MG63 (cell line): ENCODE data around the gene STIM1. TPM values are rescaled to one million over a fixed set of nuclear protein-coding genes. Genes with fewer than 3 reads are reported as not detected.

Source experiments
- DNase-seq: peaks from one replicate; pipeline ENCODE4 v3.0.0-alpha.2; 2020
- H3K27me3 ChIP-seq: fragments of 250-450 bp; sonication (Bioruptor Pico); 2 replicates; pipeline ENCODE4 v1.5.1; 2020; ENCODE audit warnings: mild to moderate bottlenecking, moderate library complexity
- H3K36me3 ChIP-seq: fragments of 250-450 bp; sonication (Bioruptor Pico); 2 replicates; pipeline ENCODE4 v1.5.1; 2020; ENCODE audit warnings: mild to moderate bottlenecking, moderate library complexity
- H3K4me3 ChIP-seq: fragments of 250-450 bp; sonication (Bioruptor Pico); 2 replicates; pipeline ENCODE4 v1.5.1; 2020; ENCODE audit warnings: mild to moderate bottlenecking, moderate library complexity
- H3K9me3 ChIP-seq: fragments of 250-450 bp; sonication (Bioruptor Pico); 2 replicates; pipeline ENCODE4 v1.5.1; 2020; ENCODE audit warnings: mild to moderate bottlenecking, moderate library complexity
- total RNA-seq: library from RNA; depleted of rRNA; stranded (reverse); fragments of >200 nt; shearing (Covaris generic); gene quantifications from 2 replicates; pipeline ENCODE4 v1.2.3, GENCODE V29; 2014; ENCODE audit warnings: low replicate concordance; rRNA removed

Gene STIM1
- total RNA-seq, 1 experiment from 2014 or later: 13.4 TPM

DNA sequence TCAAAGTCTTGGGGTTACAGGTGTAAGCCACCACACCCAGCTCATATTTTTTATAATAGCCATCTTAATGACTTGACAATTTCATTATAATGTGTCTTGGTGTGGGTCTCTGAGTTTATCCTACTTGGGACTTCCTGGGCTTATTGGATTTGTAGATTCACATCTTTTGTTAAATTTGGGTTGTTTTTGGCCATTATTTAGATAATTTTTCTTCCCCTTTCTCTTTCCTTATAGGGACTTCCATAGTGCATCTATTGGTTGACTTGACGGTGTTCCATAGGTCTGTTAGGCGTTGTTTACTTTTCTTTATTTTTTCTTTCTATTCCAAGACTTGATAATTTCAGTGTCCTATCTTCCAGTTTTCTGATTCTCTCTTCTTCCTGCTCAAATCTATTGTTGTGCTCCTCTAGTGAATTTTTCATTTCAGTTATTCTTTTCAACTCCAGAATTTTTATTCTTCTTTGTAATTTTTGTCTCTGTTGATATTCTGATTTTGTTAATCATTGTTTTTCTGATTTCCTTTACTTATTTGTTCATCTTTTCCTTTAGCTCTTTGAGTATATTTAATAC is 284.7 kb downstream of the STIM1 start:
- DNase-seq: no peak
- H3K27me3 ChIP-seq: no peaks in the 10 kb centered on the region

More for the DNA sequence above, 284.7 kb downstream of the STIM1 start:
- Histone ChIP-seq H3K4me3 (no peak overlapping the region), H3K9me3 (peaks cover 4% of the 10 kb centered on the region; the same call in 1 of the 2 replicates), H3K36me3 (peaks cover 39% of the 10 kb centered on the region)

Other genes with a start within 250 kb of the STIM1 start
- not detected in 2 replicates for gene ART5, start 213.7 kb upstream of the STIM1 start, total RNA-seq
- gene ART1, start 210.5 kb upstream of the STIM1 start, total RNA-seq: not detected in 2 replicates
- 0.72 TPM in 1 of 2 replicates, not detected in the other for gene CHRNA10, start 184.3 kb upstream of the STIM1 start, total RNA-seq
- 99.7 and 106 TPM in 2 replicates for gene NUP98, start 58.1 kb upstream of the STIM1 start, total RNA-seq
- 8.1 and 8.9 TPM in 2 replicates for gene PGAP2, start 47.1 kb upstream of the STIM1 start, total RNA-seq
- gene RHOG, start 14.7 kb upstream of the STIM1 start, total RNA-seq: 13.0 and 23.7 TPM in 2 replicates
- 84.1 and 87.5 TPM in 2 replicates for gene RRM1, start 239.1 kb downstream of the STIM1 start, total RNA-seq